Measurements from ENCODE around the gene AMOT. TPM values are rescaled to one million over a fixed set of nuclear protein-coding genes. Genes with fewer than 3 reads are reported as not detected.

Gene AMOT
- total RNA-seq, 1 donor from 2014 or later: 88.3 TPM

GRCh38 chrX:112784692-112785091 is 55.9 kb downstream of the AMOT start:
- peaks cover 9% of the 10 kb centered on the region for H3K36me3 Mint-ChIP-seq (ENCODE audit: unreplicated experiment)
- DNase-seq: no peak
- no peaks in the 10 kb centered on the region for H3K4me1 Mint-ChIP-seq (ENCODE audit: low read depth, unreplicated experiment)
- H3K9me3 Mint-ChIP-seq (ENCODE audit: unreplicated experiment): no peaks in the 10 kb centered on the region
- no peaks in the 10 kb centered on the region for H3K27me3 Mint-ChIP-seq (ENCODE audit: unreplicated experiment)
- TF ChIP-seq CTCF (IDR thresholded peaks at IDR 0.05; ENCODE audit: partially characterized antibody, unreplicated experiment): no peak
- H3K27ac Mint-ChIP-seq (ENCODE audit: unreplicated experiment): no peak overlapping the region
- H3K4me3 Mint-ChIP-seq (ENCODE audit: unreplicated experiment): no peak overlapping the region

DNA sequence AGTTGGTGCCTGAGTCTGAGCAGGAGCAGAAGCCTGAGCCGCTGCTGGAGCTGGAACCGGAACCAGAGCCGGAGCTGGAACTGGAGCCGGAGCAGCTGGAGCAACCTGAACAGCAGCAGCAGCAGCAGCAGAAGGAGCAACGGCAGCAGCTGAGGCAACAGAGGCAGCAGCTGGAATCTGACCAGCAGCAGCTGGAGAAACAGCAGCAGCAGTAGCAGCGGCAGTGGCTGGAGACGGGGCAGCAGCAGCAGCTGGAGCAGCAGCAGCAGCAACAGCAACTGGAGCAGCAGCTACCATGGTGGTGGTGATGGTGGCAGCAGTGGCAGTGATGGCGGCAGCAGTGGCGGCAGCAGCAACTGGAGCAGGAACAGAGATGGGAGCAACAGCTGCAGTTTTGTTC is 61.5 kb downstream of the AMOT start:
- TF ChIP-seq CTCF (IDR thresholded peaks at IDR 0.05; ENCODE audit: partially characterized antibody, unreplicated experiment): no peak
- H3K27ac Mint-ChIP-seq (ENCODE audit: unreplicated experiment): no peak overlapping the region
- no peaks in the 10 kb centered on the region for H3K9me3 Mint-ChIP-seq (ENCODE audit: unreplicated experiment)

GRCh38 chrX:112774651-112775293 is 65.9 kb downstream of the AMOT start:
- Mint-ChIP-seq H3K27ac (ENCODE audit: unreplicated experiment) (peak overlapping the region; percentile 90), H3K27me3 (ENCODE audit: unreplicated experiment) (peaks cover 2% of the 10 kb centered on the region), H3K4me3 (ENCODE audit: unreplicated experiment) (no peak overlapping the region), H3K36me3 (ENCODE audit: unreplicated experiment) (no peaks in the 10 kb centered on the region), H3K4me1 (ENCODE audit: low read depth, unreplicated experiment) (peaks cover 14% of the 10 kb centered on the region), H3K9me3 (ENCODE audit: unreplicated experiment) (no peaks in the 10 kb centered on the region)
- no peak for DNase-seq
- no peak for TF ChIP-seq CTCF (IDR thresholded peaks at IDR 0.05; ENCODE audit: partially characterized antibody, unreplicated experiment)

More for the DNA sequence above, 61.5 kb downstream of the AMOT start:
- no peaks in the 10 kb centered on the region for H3K27me3 Mint-ChIP-seq (ENCODE audit: unreplicated experiment)
- H3K36me3 Mint-ChIP-seq (ENCODE audit: unreplicated experiment): peaks cover 9% of the 10 kb centered on the region
- no peak for DNase-seq
- no peak overlapping the region for H3K4me3 Mint-ChIP-seq (ENCODE audit: unreplicated experiment)
- H3K4me1 Mint-ChIP-seq (ENCODE audit: low read depth, unreplicated experiment): peaks cover 8% of the 10 kb centered on the region

DNA sequence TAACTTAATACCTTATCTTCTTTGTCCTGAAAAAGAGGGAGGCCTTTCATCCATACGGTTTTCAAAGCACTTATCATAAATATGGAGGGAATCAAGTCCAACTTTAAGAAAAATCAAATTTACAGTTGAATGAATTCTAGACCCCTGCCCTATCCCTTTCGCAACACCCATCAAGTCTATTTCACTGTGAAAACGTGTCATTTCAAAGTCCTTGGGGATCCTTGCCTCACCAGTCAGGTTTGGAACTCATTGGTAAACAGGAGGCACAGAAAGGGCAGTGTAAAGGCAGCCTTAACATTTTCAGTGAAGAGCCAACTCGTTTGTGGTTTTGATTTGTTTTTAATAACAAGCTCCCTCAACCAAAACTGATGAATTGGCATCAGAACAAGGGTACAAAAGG is 66.5 kb downstream of the AMOT start:
- no peak for TF ChIP-seq CTCF (IDR thresholded peaks at IDR 0.05; ENCODE audit: partially characterized antibody, unreplicated experiment)
- no peak overlapping the region for H3K4me3 Mint-ChIP-seq (ENCODE audit: unreplicated experiment)
- peaks cover 2% of the 10 kb centered on the region for H3K27me3 Mint-ChIP-seq (ENCODE audit: unreplicated experiment)
- DNase-seq: no peak
- peak overlapping the region; percentile 90 for H3K27ac Mint-ChIP-seq (ENCODE audit: unreplicated experiment)
- no peaks in the 10 kb centered on the region for H3K9me3 Mint-ChIP-seq (ENCODE audit: unreplicated experiment)
- no peaks in the 10 kb centered on the region for H3K36me3 Mint-ChIP-seq (ENCODE audit: unreplicated experiment)
- peaks cover 14% of the 10 kb centered on the region for H3K4me1 Mint-ChIP-seq (ENCODE audit: low read depth, unreplicated experiment)

DNA sequence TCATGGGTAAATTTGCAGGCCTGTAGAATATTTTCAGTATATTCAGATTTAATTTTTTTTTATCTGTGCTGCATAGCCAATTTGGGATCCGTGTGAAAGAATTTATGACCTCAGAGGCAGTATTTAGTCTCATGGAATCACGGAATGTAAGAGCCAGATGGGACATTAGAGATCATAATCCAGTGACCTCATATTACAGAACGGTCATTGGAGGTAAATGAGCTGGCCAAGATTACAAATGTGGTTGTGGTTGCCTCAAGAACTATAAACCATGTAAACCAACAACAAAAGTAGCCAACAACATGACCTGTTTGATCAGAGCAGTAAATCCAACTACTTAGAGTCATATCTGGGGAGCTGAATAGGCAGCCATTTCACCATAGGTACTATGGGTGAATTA is 71.6 kb downstream of the AMOT start:
- TF ChIP-seq CTCF (IDR thresholded peaks at IDR 0.05; ENCODE audit: partially characterized antibody, unreplicated experiment): no peak
- peaks cover 2% of the 10 kb centered on the region for H3K27me3 Mint-ChIP-seq (ENCODE audit: unreplicated experiment)
- no peaks in the 10 kb centered on the region for H3K9me3 Mint-ChIP-seq (ENCODE audit: unreplicated experiment)
- H3K36me3 Mint-ChIP-seq (ENCODE audit: unreplicated experiment): no peaks in the 10 kb centered on the region
- H3K27ac Mint-ChIP-seq (ENCODE audit: unreplicated experiment): no peak overlapping the region
- H3K4me3 Mint-ChIP-seq (ENCODE audit: unreplicated experiment): no peak overlapping the region
- H3K4me1 Mint-ChIP-seq (ENCODE audit: low read depth, unreplicated experiment): peaks cover 6% of the 10 kb centered on the region
- no peak for DNase-seq

All from glutamatergic neuron (in vitro differentiated cells).